GM21390 (cell line): ENCODE measurements around the gene CYS1.
A peak's percentile ranks its signal among the peaks of the same experiment; 100 is the strongest.
"Not testable (repeated sequence)": the region's sequence is repeated elsewhere in the genome, so short reads cannot be mapped to it uniquely, and the experiment has no call there.

Source experiments
- ATAC-seq: cut with Tn5 transposase; IDR thresholded peaks from one replicate; pipeline ENCODE4 v1.9.1; 2021; ENCODE audit not compliant: unreplicated experiment

Gene CYS1

GRCh38 chr2:10079870-10080535 is at the start of gene CYS1:
CYS1 (minus strand) TSS chr2:10080411; CDS start chr2:10080223, 188 bp downstream.
- ATAC-seq, result no peak

- no peak for ATAC-seq
Observed at GRCh38 chr2:10129490-10129889, 49.3 kb upstream of the CYS1 start.

- ATAC-seq, result no peak
Observed at GRCh38 chr2:10128420-10128819, 48.2 kb upstream of the CYS1 start.

- no peak for ATAC-seq
Observed at GRCh38 chr2:10126632-10127026, 46.4 kb upstream of the CYS1 start.

- no peak for ATAC-seq
Observed at GRCh38 chr2:10125842-10126631, 45.8 kb upstream of the CYS1 start.

GRCh38 chr2:10124538-10125045 is 44.4 kb upstream of the CYS1 start:
- no peak for ATAC-seq

GRCh38 chr2:10123281-10123680 is 43.1 kb upstream of the CYS1 start:
- ATAC-seq, result no peak

- ATAC-seq, result peak; percentile 59
Observed at GRCh38 chr2:10122500-10123280, 42.5 kb upstream of the CYS1 start, which contains the start of gene RRM2. RRM2 (plus strand) TSS chr2:10122739; CDS start chr2:10122799, 60 bp downstream.

- no peak for ATAC-seq
Observed at GRCh38 chr2:10120877-10121574, 40.8 kb upstream of the CYS1 start.

- ATAC-seq, result peak; percentile 47
Observed at GRCh38 chr2:10120158-10120876, 40.1 kb upstream of the CYS1 start.

- ATAC-seq, result no peak
Observed at GRCh38 chr2:10119601-10120157, 39.5 kb upstream of the CYS1 start.

GRCh38 chr2:10119027-10119325 is 38.8 kb upstream of the CYS1 start:
- no peak for ATAC-seq

- no peak for ATAC-seq
Observed at GRCh38 chr2:10109311-10109710, 29.1 kb upstream of the CYS1 start.

GRCh38 chr2:10104906-10105305 is 24.7 kb upstream of the CYS1 start:
- ATAC-seq, result not testable (repeated sequence)

- no peak for ATAC-seq
Observed at GRCh38 chr2:10103179-10103578, 23.0 kb upstream of the CYS1 start.

- ATAC-seq, result no peak
Observed at GRCh38 chr2:10101491-10101890, 21.3 kb upstream of the CYS1 start.

GRCh38 chr2:10097352-10098148 is 17.3 kb upstream of the CYS1 start:
- peak; percentile 77 for ATAC-seq

GRCh38 chr2:10096641-10097040 is 16.4 kb upstream of the CYS1 start:
- ATAC-seq, result no peak

- ATAC-seq, result no peak
Observed at GRCh38 chr2:10095175-10095574, 15.0 kb upstream of the CYS1 start.
